IPS-NIHi7 (cell line): ENCODE measurements around the gene LSM4.
A peak's percentile ranks its signal among the peaks of the same experiment; 100 is the strongest.

Source experiments
- DNase-seq: peaks from one replicate; pipeline ENCODE4 v3.0.0; 2012; ENCODE audit warnings: mixed read lengths; ENCODE audit errors: extremely low spot score

LSM4 gene

GRCh38 chr19:18311502-18312091 lies 11.3 kb downstream of the LSM4 start:
- no peak for DNase-seq

GRCh38 chr19:18310966-18311365 lies 11.9 kb downstream of the LSM4 start:
- DNase-seq: no peak

- DNase-seq: no peak
These were observed 12.6 kb downstream of the LSM4 start for GRCh38 chr19:18310118-18310909.

GRCh38 chr19:18309525-18310064 lies 13.3 kb downstream of the LSM4 start:
- no peak for DNase-seq

- no peak for DNase-seq
These were observed 13.9 kb downstream of the LSM4 start for GRCh38 chr19:18308948-18309325.

GRCh38 chr19:18308051-18308947 lies 14.6 kb downstream of the LSM4 start:
- DNase-seq: no peak

- no peak for DNase-seq
These were observed 15.6 kb downstream of the LSM4 start for GRCh38 chr19:18307271-18307681.

- DNase-seq: no peak
These were observed 16.0 kb downstream of the LSM4 start for GRCh38 chr19:18306888-18307260.

- DNase-seq: no peak
These were observed 16.5 kb downstream of the LSM4 start for GRCh38 chr19:18306209-18306887.

GRCh38 chr19:18304458-18305310 lies 18.2 kb downstream of the LSM4 start:
- peak; percentile 78 for DNase-seq

GRCh38 chr19:18304208-18304457 lies 18.7 kb downstream of the LSM4 start:
- DNase-seq: no peak

GRCh38 chr19:18301718-18302111 lies 21.2 kb downstream of the LSM4 start:
- DNase-seq: no peak

GRCh38 chr19:18300930-18301717 lies 21.8 kb downstream of the LSM4 start:
- DNase-seq: no peak

GRCh38 chr19:18299654-18300053 lies 23.2 kb downstream of the LSM4 start:
- no peak for DNase-seq

- no peak for DNase-seq
These were observed 24.3 kb downstream of the LSM4 start for GRCh38 chr19:18298601-18299000.

GRCh38 chr19:18297308-18297707 lies 25.6 kb downstream of the LSM4 start:
- no peak for DNase-seq

GRCh38 chr19:18295034-18295451 lies 27.8 kb downstream of the LSM4 start:
- DNase-seq: no peak

- peak; percentile 56 for DNase-seq
These were observed 28.4 kb downstream of the LSM4 start for GRCh38 chr19:18294467-18294864.

- DNase-seq: no peak
These were observed 29.0 kb downstream of the LSM4 start for GRCh38 chr19:18293642-18294466.
